22Rv1 (cell line): ENCODE data around the gene SASH3.

ENCODE experiments used
- CTCF ChIP-seq: fragments of 450-650 bp; IDR thresholded peaks from 2 replicates; pipeline ENCODE4 v1.5.1; 2017; ENCODE audit warnings: mild to moderate bottlenecking
- ZFX ChIP-seq: fragments of 450-650 bp; IDR thresholded peaks from 2 replicates; pipeline ENCODE4 v1.6.1; 2017; ENCODE audit warnings: antibody characterized with exemption, borderline replicate concordance

- no peak for TF ChIP-seq CTCF
- TF ChIP-seq ZFX = no peak
Observed at GRCh38 chrX:129762448-129762847, 17.3 kb upstream of the SASH3 start.
